Measurements from ENCODE around the gene SCN1A. TPM values are rescaled to one million over a fixed set of nuclear protein-coding genes. Genes with fewer than 3 reads are reported as not detected.

Gene SCN1A
- total and polyA plus RNA-seq, 2 experiments from 2014 or later = 1.2 to 1.3 TPM

- TF ChIP-seq ZNF331 (CRISPR knock-in tag; IDR thresholded peaks at IDR 0.05; ENCODE audit: low read depth) (no peak), EZH2phosphoT487 (IDR thresholded peaks at IDR 0.05; ENCODE audit: unreplicated experiment) (no peak), POLR2AphosphoS5 (IDR thresholded peaks at IDR 0.05; ENCODE audit: low read depth) (no peak), ZNF114 (CRISPR knock-in tag; IDR thresholded peaks at IDR 0.05) (no peak), ETS1 (IDR thresholded peaks at IDR 0.05) (no peak), CTCF (conservative IDR thresholded peaks at IDR 0.05; ENCODE audit: low read depth in 2 of 2) (no peak)
These were observed 58.8 kb downstream of the SCN1A start (continued) for GRCh38 chr2:166068981-166069380.

- no peaks in the 10 kb centered on the region for H3K36me3 Mint-ChIP-seq (ENCODE audit: low read depth)
- H3K27ac Mint-ChIP-seq = no peak overlapping the region
- Histone ChIP-seq H3K36me3 (ENCODE audit: insufficient read depth) (no peaks in the 10 kb centered on the region), H3F3A (replicated peaks; ENCODE audit: low read depth) (no peaks in the 10 kb centered on the region), H2AFZ (no peak overlapping the region), H3K27ac (ENCODE audit: low read depth) (no peak overlapping the region), H3K4me2 (no peak overlapping the region), H3K4me1 (ENCODE audit: insufficient read depth) (no peaks in the 10 kb centered on the region), H3K4me3 (no peak overlapping the region), H4K20me1 (replicated peaks; ENCODE audit: insufficient read depth) (no peaks in the 10 kb centered on the region), H3K79me2 (replicated peaks; ENCODE audit: insufficient read depth) (no peaks in the 10 kb centered on the region), H3K9me2 (ENCODE audit: insufficient read depth) (no peaks in the 10 kb centered on the region), H3K27me3 (ENCODE audit: insufficient read depth) (no peaks in the 10 kb centered on the region)
- no peaks in the 10 kb centered on the region for H3K9me3 Mint-ChIP-seq
- ATAC-seq (no peak), DNase-seq (ENCODE audit: low spot score) (no peak)
- H3K4me3 Mint-ChIP-seq = no peak overlapping the region
- H3K27me3 Mint-ChIP-seq (ENCODE audit: insufficient read depth, low read depth, poor library complexity) = peaks cover 3% of the 10 kb centered on the region
- no peak for TF ChIP-seq CREB1 (CRISPR knock-in tag; IDR thresholded peaks at IDR 0.05; ENCODE audit: low read depth)
- TF ChIP-seq CTCF (conservative IDR thresholded peaks at IDR 0.05; ENCODE audit: low read depth in 2 of 2) = no peak
- TF ChIP-seq ZNF462 (CRISPR knock-in tag; IDR thresholded peaks at IDR 0.05) = no peak
- no peak for TF ChIP-seq POLR2AphosphoS5 (IDR thresholded peaks at IDR 0.05; ENCODE audit: low read depth)
- peaks cover 2% of the 10 kb centered on the region; the same call in 1 of the 3 replicates for H3K4me1 Mint-ChIP-seq
These were observed 60.6 kb downstream of the SCN1A start for GRCh38 chr2:166067229-166067628.

Measured in GM23338 (cell line).